GM23338 (cell line): ENCODE results near the gene PTPRN2.

Experiments used
- CREB1 ChIP-seq: fragments of 250-450 bp; sonication (Bioruptor Pico); IDR thresholded peaks from 2 replicates; pipeline ENCODE4 v1.5.0; 2020; ENCODE audit warnings: low read depth, mild to moderate bottlenecking, moderate library complexity
- CTCF ChIP-seq, 2 experiments: fragments of 200-600 bp in 1 of 2; sonication (generic) in 1 of 2; conservative IDR thresholded peaks; 2 replicates each; pipeline versions ENCODE4 v1.5.1 to v1.6.1; 2016 to 2017; ENCODE audit warnings: antibody characterized with exemption in 2 of 2, low read depth in 2 of 2, mild to moderate bottlenecking in 2 of 2, moderate library complexity in 1 of 2
- EZH2 ChIP-seq: fragments of 200-600 bp; sonication (generic); IDR thresholded peaks from one replicate; pipeline ENCODE4 v1.8.0; 2017; ENCODE audit warnings: antibody characterized with exemption, mild to moderate bottlenecking, low read depth; ENCODE audit not compliant: unreplicated experiment
- EZH2phosphoT487 ChIP-seq: fragments of 200-600 bp; sonication (generic); IDR thresholded peaks from one replicate; pipeline ENCODE4 v1.8.1; 2018; ENCODE audit warnings: antibody characterized with exemption; ENCODE audit not compliant: unreplicated experiment
- JUNB ChIP-seq: IDR thresholded peaks from one replicate; pipeline ENCODE4 v1.6.1; 2016; ENCODE audit warnings: antibody characterized with exemption; ENCODE audit not compliant: unreplicated experiment
- NANOG ChIP-seq: IDR thresholded peaks from 2 replicates; pipeline ENCODE4 v1.6.1; 2016; ENCODE audit warnings: antibody characterized with exemption, borderline replicate concordance
- POLR2AphosphoS5 ChIP-seq: IDR thresholded peaks from 2 replicates; pipeline ENCODE4 v1.6.1; 2016; ENCODE audit warnings: antibody characterized with exemption, low read depth
- STAT1 ChIP-seq: IDR thresholded peaks from one replicate; pipeline ENCODE4 v1.6.1; 2016; ENCODE audit warnings: antibody characterized with exemption; ENCODE audit not compliant: unreplicated experiment
- ZNF114 ChIP-seq: fragments of 250-450 bp; sonication (Bioruptor Pico); IDR thresholded peaks from 2 replicates; pipeline ENCODE4 v1.5.0; 2020; ENCODE audit warnings: mild to moderate bottlenecking, moderate library complexity
- ZNF331 ChIP-seq: fragments of 250-450 bp; sonication (Bioruptor Pico); IDR thresholded peaks from 2 replicates; pipeline ENCODE4 v1.5.0; 2020; ENCODE audit warnings: low read depth, mild to moderate bottlenecking, moderate library complexity
- TF ChIP-seq, protein P1 (sequence below): IDR thresholded peaks from one replicate; pipeline ENCODE4 v1.6.1; 2018; ENCODE audit warnings: antibody characterized with exemption; ENCODE audit not compliant: unreplicated experiment
- TF ChIP-seq, protein P2 (sequence below): IDR thresholded peaks from 2 replicates; pipeline ENCODE4 v1.6.1; 2016; ENCODE audit warnings: antibody characterized with exemption
- TF ChIP-seq, protein P3 (sequence below): fragments of 250-450 bp; sonication (Bioruptor Pico); IDR thresholded peaks from 2 replicates; pipeline ENCODE4 v1.5.0; 2020; ENCODE audit warnings: mild to moderate bottlenecking, moderate library complexity

GRCh38 chr7:158431055-158431940 lies 156.3 kb downstream of the PTPRN2 start:
- TF ChIP-seq EZH2 (no peak), POLR2AphosphoS5 (no peak), CTCF (conservative IDR thresholded peaks at IDR 0.05; ENCODE audit: low read depth in 2 of 2) (no peak), NANOG (no peak), ZNF114 (no peak), EZH2phosphoT487 (no peak), JUNB (no peak), CREB1 (no peak), STAT1 (no peak), ZNF331 (no peak)
- TF ChIP-seq, protein P1, sequence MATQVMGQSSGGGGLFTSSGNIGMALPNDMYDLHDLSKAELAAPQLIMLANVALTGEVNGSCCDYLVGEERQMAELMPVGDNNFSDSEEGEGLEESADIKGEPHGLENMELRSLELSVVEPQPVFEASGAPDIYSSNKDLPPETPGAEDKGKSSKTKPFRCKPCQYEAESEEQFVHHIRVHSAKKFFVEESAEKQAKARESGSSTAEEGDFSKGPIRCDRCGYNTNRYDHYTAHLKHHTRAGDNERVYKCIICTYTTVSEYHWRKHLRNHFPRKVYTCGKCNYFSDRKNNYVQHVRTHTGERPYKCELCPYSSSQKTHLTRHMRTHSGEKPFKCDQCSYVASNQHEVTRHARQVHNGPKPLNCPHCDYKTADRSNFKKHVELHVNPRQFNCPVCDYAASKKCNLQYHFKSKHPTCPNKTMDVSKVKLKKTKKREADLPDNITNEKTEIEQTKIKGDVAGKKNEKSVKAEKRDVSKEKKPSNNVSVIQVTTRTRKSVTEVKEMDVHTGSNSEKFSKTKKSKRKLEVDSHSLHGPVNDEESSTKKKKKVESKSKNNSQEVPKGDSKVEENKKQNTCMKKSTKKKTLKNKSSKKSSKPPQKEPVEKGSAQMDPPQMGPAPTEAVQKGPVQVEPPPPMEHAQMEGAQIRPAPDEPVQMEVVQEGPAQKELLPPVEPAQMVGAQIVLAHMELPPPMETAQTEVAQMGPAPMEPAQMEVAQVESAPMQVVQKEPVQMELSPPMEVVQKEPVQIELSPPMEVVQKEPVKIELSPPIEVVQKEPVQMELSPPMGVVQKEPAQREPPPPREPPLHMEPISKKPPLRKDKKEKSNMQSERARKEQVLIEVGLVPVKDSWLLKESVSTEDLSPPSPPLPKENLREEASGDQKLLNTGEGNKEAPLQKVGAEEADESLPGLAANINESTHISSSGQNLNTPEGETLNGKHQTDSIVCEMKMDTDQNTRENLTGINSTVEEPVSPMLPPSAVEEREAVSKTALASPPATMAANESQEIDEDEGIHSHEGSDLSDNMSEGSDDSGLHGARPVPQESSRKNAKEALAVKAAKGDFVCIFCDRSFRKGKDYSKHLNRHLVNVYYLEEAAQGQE, result no peak
- TF ChIP-seq, protein P2, sequence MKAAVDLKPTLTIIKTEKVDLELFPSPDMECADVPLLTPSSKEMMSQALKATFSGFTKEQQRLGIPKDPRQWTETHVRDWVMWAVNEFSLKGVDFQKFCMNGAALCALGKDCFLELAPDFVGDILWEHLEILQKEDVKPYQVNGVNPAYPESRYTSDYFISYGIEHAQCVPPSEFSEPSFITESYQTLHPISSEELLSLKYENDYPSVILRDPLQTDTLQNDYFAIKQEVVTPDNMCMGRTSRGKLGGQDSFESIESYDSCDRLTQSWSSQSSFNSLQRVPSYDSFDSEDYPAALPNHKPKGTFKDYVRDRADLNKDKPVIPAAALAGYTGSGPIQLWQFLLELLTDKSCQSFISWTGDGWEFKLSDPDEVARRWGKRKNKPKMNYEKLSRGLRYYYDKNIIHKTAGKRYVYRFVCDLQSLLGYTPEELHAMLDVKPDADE, result no peak
- TF ChIP-seq, protein P3, sequence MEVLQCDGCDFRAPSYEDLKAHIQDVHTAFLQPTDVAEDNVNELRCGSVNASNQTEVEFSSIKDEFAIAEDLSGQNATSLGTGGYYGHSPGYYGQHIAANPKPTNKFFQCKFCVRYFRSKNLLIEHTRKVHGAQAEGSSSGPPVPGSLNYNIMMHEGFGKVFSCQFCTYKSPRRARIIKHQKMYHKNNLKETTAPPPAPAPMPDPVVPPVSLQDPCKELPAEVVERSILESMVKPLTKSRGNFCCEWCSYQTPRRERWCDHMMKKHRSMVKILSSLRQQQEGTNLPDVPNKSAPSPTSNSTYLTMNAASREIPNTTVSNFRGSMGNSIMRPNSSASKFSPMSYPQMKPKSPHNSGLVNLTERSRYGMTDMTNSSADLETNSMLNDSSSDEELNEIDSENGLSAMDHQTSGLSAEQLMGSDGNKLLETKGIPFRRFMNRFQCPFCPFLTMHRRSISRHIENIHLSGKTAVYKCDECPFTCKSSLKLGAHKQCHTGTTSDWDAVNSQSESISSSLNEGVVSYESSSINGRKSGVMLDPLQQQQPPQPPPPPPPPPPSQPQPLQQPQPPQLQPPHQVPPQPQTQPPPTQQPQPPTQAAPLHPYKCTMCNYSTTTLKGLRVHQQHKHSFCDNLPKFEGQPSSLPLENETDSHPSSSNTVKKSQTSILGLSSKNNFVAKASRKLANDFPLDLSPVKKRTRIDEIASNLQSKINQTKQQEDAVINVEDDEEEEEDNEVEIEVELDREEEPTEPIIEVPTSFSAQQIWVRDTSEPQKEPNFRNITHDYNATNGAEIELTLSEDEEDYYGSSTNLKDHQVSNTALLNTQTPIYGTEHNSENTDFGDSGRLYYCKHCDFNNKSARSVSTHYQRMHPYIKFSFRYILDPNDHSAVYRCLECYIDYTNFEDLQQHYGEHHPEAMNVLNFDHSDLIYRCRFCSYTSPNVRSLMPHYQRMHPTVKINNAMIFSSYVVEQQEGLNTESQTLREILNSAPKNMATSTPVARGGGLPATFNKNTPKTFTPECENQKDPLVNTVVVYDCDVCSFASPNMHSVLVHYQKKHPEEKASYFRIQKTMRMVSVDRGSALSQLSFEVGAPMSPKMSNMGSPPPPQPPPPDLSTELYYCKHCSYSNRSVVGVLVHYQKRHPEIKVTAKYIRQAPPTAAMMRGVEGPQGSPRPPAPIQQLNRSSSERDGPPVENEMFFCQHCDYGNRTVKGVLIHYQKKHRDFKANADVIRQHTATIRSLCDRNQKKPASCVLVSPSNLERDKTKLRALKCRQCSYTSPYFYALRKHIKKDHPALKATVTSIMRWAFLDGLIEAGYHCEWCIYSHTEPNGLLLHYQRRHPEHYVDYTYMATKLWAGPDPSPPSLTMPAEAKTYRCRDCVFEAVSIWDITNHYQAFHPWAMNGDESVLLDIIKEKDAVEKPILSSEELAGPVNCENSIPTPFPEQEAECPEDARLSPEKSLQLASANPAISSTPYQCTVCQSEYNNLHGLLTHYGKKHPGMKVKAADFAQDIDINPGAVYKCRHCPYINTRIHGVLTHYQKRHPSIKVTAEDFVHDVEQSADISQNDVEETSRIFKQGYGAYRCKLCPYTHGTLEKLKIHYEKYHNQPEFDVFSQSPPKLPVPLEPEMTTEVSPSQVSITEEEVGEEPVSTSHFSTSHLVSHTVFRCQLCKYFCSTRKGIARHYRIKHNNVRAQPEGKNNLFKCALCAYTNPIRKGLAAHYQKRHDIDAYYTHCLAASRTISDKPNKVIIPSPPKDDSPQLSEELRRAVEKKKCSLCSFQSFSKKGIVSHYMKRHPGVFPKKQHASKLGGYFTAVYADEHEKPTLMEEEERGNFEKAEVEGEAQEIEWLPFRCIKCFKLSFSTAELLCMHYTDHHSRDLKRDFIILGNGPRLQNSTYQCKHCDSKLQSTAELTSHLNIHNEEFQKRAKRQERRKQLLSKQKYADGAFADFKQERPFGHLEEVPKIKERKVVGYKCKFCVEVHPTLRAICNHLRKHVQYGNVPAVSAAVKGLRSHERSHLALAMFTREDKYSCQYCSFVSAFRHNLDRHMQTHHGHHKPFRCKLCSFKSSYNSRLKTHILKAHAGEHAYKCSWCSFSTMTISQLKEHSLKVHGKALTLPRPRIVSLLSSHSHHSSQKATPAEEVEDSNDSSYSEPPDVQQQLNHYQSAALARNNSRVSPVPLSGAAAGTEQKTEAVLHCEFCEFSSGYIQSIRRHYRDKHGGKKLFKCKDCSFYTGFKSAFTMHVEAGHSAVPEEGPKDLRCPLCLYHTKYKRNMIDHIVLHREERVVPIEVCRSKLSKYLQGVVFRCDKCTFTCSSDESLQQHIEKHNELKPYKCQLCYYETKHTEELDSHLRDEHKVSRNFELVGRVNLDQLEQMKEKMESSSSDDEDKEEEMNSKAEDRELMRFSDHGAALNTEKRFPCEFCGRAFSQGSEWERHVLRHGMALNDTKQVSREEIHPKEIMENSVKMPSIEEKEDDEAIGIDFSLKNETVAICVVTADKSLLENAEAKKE (CRISPR knock-in tag), result no peak
